OCI-LY7 (cell line): ENCODE measurements around the gene LRRC4C. TPM values are rescaled to one million over a fixed set of nuclear protein-coding genes. Genes with fewer than 3 reads are reported as not detected.

ENCODE experiments used
- BruUV-seq: library from RNA; stranded (reverse); fragments of 400-500 nt; replicated peaks from 2 replicates; lab custom pipeline; 2021; lab: Mats Ljungman, UMichigan
- CTCF ChIA-PET: fragments of 300-600 bp; sonication (Branson Sonifier 250); formaldehyde crosslinking; loops from one replicate; lab custom pipeline; 2022; ENCODE audit warnings: antibody characterized with exemption; ENCODE audit not compliant: unreplicated experiment; lab: Charles Lee
- POLR2A ChIA-PET: fragments of 300-600 bp; sonication (Branson Sonifier 250); formaldehyde crosslinking; loops from one replicate; lab custom pipeline; 2022; ENCODE audit warnings: antibody characterized with exemption; lab: Charles Lee
- DNase-seq: peaks from one replicate; pipeline ENCODE4 v3.0.0-alpha.2; 2015; ENCODE audit warnings: low spot score
- H2AFZ ChIP-seq: fragments of 200-600 bp; sonication (generic), shearing (Covaris generic); 2 replicates; pipeline ENCODE4 v1.6.1; 2014; ENCODE audit warnings: mild to moderate bottlenecking, antibody characterized with exemption, low read length, moderate library complexity
- H3K27ac ChIP-seq: fragments of 200-600 bp; sonication (generic); 2 replicates; pipeline ENCODE4 v1.5.1; 2014; ENCODE audit warnings: mixed run types, low read depth, mild to moderate bottlenecking, moderate library complexity, low read length, inconsistent platforms; ENCODE audit not compliant: poor library complexity, severe bottlenecking
- H3K36me3 ChIP-seq: fragments of 200-600 bp; sonication (generic); 2 replicates; pipeline ENCODE4 v1.6.1; 2014; ENCODE audit warnings: mild to moderate bottlenecking, antibody characterized with exemption, low read length, moderate library complexity, mixed read lengths; ENCODE audit not compliant: insufficient read depth
- H3K4me1 ChIP-seq: fragments of 200-600 bp; sonication (generic); 2 replicates; pipeline ENCODE4 v1.5.1; 2014; ENCODE audit warnings: mild to moderate bottlenecking, low read length; ENCODE audit not compliant: insufficient read depth, poor library complexity, severe bottlenecking
- H3K4me2 ChIP-seq: fragments of 200-600 bp; sonication (generic); 2 replicates; pipeline ENCODE4 v1.6.1; 2014; ENCODE audit warnings: mild to moderate bottlenecking, low read length
- H3K4me3 ChIP-seq: fragments of 200-600 bp; sonication (generic); 2 replicates; pipeline ENCODE4 v1.5.1; 2014; ENCODE audit warnings: mild to moderate bottlenecking, low read depth, low read length; ENCODE audit not compliant: poor library complexity, severe bottlenecking
- H3K79me2 ChIP-seq: fragments of 200-600 bp; sonication (generic); 2 replicates; pipeline ENCODE4 v1.6.1; 2016; ENCODE audit warnings: low read depth, mild to moderate bottlenecking, low read length, moderate library complexity, mixed read lengths; ENCODE audit not compliant: insufficient read depth
- H3K9me2 ChIP-seq: fragments of 200-600 bp; sonication (generic); 2 replicates; pipeline ENCODE4 v1.6.1; 2016; ENCODE audit warnings: mild to moderate bottlenecking, low read length, mixed read lengths; ENCODE audit not compliant: insufficient read depth
- H3K9me3 ChIP-seq: fragments of 200-600 bp; sonication (generic); 2 replicates; pipeline ENCODE4 v1.6.1; 2014; ENCODE audit warnings: mild to moderate bottlenecking, mixed run types, low read length, mixed read lengths
- H4K20me1 ChIP-seq: fragments of 200-600 bp; sonication (generic); 2 replicates; pipeline ENCODE4 v1.6.1; 2014; ENCODE audit warnings: mild to moderate bottlenecking, antibody characterized with exemption, low read length, moderate library complexity, mixed read lengths; ENCODE audit not compliant: insufficient read depth
- EZH2phosphoT487 ChIP-seq: fragments of 200-600 bp; sonication (generic); IDR thresholded peaks from 2 replicates; pipeline ENCODE4 v1.6.1; 2018; ENCODE audit warnings: low read depth, borderline replicate concordance, mild to moderate bottlenecking, mixed run types, antibody characterized with exemption, low read length, moderate library complexity, mixed read lengths
- intact Hi-C: fragments of 100-400 bp; cut with micrococcal nuclease; formaldehyde crosslinking; loops from one replicate; pipeline ENCODE4 v1.10.0; 2022; ENCODE audit not compliant: unreplicated experiment
- total RNA-seq, 2 experiments: library from RNA; depleted of rRNA in 1 of 2; stranded (reverse); fragments of >200 nt in 1 of 2; shearing (Covaris generic) in 1 of 2; gene quantifications; 2 replicates each; pipeline ENCODE4 v1.2.3, GENCODE V29; 2014 to 2022
- TF ChIP-seq, protein P1 (sequence below): fragments of 200-600 bp; sonication (generic); conservative IDR thresholded peaks from 2 replicates; pipeline ENCODE4 v1.5.1; 2014; ENCODE audit warnings: mild to moderate bottlenecking, antibody characterized with exemption, low read length, moderate library complexity, mixed read lengths

The LRRC4C gene
- total RNA-seq, 2 experiments from 2014 or later, result not detected

DNA sequence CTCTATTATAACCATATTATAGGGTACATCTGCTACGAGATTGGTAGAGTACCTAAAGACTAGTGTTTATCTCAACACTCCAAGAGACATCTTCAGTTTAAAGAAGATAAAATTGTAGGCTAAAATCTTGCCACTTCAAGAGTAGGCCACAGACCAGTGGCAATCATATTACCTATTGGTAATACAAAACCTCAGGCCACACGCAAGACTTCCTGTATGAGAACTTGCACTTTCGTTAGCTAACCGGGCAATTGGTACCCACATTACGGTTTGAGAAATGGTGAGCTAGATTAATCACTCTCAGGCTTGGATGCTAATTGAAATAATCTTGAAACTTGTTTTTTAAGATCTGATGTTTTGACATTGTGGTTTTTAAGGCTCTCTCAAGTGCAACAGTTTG lies 772.7 kb downstream of the LRRC4C start:
- POLR2A ChIA-PET, result no interaction called here
- H3K4me1 ChIP-seq, result no peaks in the 10 kb centered on the region
- no peaks in the 10 kb centered on the region for H3K79me2 ChIP-seq
- no peak overlapping the region for H3K4me2 ChIP-seq
- CTCF ChIA-PET, result no interaction called here
- no peaks in the 10 kb centered on the region for H4K20me1 ChIP-seq
- H3K36me3 ChIP-seq, result no peaks in the 10 kb centered on the region
- BruUV-seq, result no TSS peak
- TF ChIP-seq, protein P1, sequence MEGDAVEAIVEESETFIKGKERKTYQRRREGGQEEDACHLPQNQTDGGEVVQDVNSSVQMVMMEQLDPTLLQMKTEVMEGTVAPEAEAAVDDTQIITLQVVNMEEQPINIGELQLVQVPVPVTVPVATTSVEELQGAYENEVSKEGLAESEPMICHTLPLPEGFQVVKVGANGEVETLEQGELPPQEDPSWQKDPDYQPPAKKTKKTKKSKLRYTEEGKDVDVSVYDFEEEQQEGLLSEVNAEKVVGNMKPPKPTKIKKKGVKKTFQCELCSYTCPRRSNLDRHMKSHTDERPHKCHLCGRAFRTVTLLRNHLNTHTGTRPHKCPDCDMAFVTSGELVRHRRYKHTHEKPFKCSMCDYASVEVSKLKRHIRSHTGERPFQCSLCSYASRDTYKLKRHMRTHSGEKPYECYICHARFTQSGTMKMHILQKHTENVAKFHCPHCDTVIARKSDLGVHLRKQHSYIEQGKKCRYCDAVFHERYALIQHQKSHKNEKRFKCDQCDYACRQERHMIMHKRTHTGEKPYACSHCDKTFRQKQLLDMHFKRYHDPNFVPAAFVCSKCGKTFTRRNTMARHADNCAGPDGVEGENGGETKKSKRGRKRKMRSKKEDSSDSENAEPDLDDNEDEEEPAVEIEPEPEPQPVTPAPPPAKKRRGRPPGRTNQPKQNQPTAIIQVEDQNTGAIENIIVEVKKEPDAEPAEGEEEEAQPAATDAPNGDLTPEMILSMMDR, result no peak
- no peak for TF ChIP-seq EZH2phosphoT487
- H3K27ac ChIP-seq, result no peak overlapping the region
- H3K9me2 ChIP-seq, result no peaks in the 10 kb centered on the region
- no peak for DNase-seq
- H2AFZ ChIP-seq, result no peak overlapping the region
- H3K9me3 ChIP-seq, result no peaks in the 10 kb centered on the region
- no peak overlapping the region for H3K4me3 ChIP-seq
- intact Hi-C loops, result no loop called here

DNA sequence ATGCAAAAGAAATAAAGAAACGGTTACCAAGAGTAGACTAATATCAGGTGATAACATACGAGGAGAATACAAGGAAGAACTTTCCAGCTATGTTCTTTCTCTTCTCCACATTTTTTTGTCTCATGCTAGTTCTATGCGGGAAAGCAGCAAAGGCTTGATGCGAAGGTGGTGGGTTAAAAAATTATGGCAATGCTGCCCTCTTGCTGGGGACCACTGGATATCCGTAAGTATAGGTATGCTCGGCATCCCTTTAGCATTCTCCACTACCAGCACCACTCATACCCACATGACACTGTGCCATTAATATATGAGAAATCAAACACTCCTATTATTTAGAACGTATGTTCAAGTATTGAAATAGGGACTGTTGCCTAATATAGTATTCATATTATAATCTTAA lies 776.4 kb downstream of the LRRC4C start:
- CTCF ChIA-PET, result no interaction called here
- DNase-seq, result no peak
- BruUV-seq, result no TSS peak

DNA sequence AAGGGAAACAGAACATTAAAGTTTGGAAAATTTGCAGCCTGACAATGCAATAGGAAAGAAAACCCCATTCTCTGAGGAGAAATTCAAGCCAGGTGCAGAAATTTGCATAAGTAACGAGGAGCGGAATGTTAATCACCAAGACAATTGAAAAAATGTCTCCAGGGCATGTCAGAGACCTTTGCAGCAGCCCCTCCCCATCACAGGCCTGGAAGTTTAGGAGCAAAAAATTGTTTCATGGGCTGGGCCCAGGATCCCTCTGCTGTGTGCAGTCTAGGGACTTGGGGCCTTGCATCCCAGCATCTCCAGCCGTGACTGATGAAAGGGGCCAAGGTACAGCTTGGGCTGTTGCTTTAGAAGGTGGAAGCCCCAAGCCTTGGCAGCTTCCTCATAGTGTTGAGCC lies 780.2 kb downstream of the LRRC4C start:
- CTCF ChIA-PET, result no interaction called here

More for the DNA sequence above, 776.4 kb downstream of the LRRC4C start:
- H3K4me2 ChIP-seq, result no peak overlapping the region
- intact Hi-C loops, result no loop called here
- no peaks in the 10 kb centered on the region for H3K36me3 ChIP-seq
- POLR2A ChIA-PET, result no interaction called here
- no peaks in the 10 kb centered on the region for H4K20me1 ChIP-seq
- no peak overlapping the region for H2AFZ ChIP-seq
- no peak overlapping the region for H3K27ac ChIP-seq
- H3K9me2 ChIP-seq, result no peaks in the 10 kb centered on the region
- no peaks in the 10 kb centered on the region for H3K4me1 ChIP-seq
- H3K79me2 ChIP-seq, result no peaks in the 10 kb centered on the region
- TF ChIP-seq, protein P1, result no peak
- no peak for TF ChIP-seq EZH2phosphoT487
- H3K4me3 ChIP-seq, result no peak overlapping the region
- no peaks in the 10 kb centered on the region for H3K9me3 ChIP-seq

More for the DNA sequence above, 780.2 kb downstream of the LRRC4C start:
- Histone ChIP-seq H3K4me1 (no peaks in the 10 kb centered on the region), H3K9me3 (no peaks in the 10 kb centered on the region), H3K4me2 (no peak overlapping the region), H3K9me2 (no peaks in the 10 kb centered on the region), H3K27ac (no peak overlapping the region), H3K36me3 (no peaks in the 10 kb centered on the region), H3K79me2 (no peaks in the 10 kb centered on the region), H4K20me1 (no peaks in the 10 kb centered on the region), H3K4me3 (no peak overlapping the region), H2AFZ (no peak overlapping the region)
- no peak for DNase-seq
- TF ChIP-seq, protein P1, result no peak
- TF ChIP-seq EZH2phosphoT487, result no peak
- POLR2A ChIA-PET, result no interaction called here
- intact Hi-C loops, result no loop called here
- BruUV-seq, result no TSS peak
